ENCODE data around the gene ACER3.

Gene ACER3

DNA sequence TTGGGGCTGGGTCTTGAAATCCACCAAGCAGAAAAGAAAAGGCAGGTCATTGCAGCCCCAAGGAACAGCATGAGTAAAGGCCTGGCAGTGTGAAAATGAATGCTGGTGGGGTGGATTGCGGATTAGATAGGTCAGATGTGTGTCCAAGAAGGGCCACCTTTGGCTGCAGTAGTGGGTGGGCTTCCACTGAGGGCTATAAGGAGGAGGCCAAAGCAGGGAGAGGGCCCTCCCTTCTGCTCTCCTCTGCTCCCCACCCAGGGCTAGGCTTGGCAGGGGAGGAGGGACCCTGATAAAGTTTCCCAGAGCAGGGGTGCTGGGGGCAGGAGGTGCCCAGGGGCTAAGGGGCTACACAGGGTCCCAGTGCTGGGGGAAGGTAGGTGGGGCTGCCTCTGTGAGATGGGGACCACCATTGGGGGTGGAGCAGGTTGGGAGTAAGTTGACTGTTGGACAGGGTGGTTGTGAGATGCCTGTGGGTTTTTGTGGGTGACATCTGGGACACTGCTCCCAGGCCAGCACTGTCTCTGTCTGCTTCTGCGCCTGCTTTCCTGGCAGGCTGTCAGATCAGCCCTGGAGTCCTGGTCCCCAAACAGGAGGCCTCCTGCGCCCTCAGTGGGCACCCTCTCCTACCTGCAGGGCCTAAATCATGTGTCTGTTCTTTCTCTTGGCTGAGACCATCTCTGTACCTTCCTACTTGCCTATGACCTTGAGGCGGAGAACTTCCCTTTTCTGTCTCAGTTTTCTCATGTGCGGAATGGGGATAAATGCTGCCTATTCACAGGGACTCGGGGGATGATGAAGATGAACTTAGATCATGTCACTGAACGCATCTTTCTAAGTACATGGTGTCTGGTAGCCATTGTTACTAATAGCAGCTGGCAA is 208.0 kb downstream of the ACER3 start:
- no peak overlapping the region for H2AFZ ChIP-seq
- H3K4me2 ChIP-seq (ENCODE audit: low read length) = no peak overlapping the region
- no peaks in the 10 kb centered on the region for H3K27me3 ChIP-seq (ENCODE audit: control insufficient read depth, insufficient read depth, low read length)
- no peak overlapping the region for H3K9ac ChIP-seq
- TF ChIP-seq, protein P1, sequence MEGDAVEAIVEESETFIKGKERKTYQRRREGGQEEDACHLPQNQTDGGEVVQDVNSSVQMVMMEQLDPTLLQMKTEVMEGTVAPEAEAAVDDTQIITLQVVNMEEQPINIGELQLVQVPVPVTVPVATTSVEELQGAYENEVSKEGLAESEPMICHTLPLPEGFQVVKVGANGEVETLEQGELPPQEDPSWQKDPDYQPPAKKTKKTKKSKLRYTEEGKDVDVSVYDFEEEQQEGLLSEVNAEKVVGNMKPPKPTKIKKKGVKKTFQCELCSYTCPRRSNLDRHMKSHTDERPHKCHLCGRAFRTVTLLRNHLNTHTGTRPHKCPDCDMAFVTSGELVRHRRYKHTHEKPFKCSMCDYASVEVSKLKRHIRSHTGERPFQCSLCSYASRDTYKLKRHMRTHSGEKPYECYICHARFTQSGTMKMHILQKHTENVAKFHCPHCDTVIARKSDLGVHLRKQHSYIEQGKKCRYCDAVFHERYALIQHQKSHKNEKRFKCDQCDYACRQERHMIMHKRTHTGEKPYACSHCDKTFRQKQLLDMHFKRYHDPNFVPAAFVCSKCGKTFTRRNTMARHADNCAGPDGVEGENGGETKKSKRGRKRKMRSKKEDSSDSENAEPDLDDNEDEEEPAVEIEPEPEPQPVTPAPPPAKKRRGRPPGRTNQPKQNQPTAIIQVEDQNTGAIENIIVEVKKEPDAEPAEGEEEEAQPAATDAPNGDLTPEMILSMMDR (IDR thresholded peaks at IDR 0.05) = no peak
- H3K9me3 ChIP-seq (ENCODE audit: control insufficient read depth, low read length) = no peaks in the 10 kb centered on the region
- no peaks in the 10 kb centered on the region for H3K79me2 ChIP-seq
- no peak overlapping the region for H3K27ac ChIP-seq
- H3K4me1 ChIP-seq = no peaks in the 10 kb centered on the region
- H3K36me3 ChIP-seq (ENCODE audit: control insufficient read depth, insufficient read depth, low read length) = no peaks in the 10 kb centered on the region
- no peak overlapping the region for H3K4me3 ChIP-seq (ENCODE audit: low read depth, low read length)

DNA sequence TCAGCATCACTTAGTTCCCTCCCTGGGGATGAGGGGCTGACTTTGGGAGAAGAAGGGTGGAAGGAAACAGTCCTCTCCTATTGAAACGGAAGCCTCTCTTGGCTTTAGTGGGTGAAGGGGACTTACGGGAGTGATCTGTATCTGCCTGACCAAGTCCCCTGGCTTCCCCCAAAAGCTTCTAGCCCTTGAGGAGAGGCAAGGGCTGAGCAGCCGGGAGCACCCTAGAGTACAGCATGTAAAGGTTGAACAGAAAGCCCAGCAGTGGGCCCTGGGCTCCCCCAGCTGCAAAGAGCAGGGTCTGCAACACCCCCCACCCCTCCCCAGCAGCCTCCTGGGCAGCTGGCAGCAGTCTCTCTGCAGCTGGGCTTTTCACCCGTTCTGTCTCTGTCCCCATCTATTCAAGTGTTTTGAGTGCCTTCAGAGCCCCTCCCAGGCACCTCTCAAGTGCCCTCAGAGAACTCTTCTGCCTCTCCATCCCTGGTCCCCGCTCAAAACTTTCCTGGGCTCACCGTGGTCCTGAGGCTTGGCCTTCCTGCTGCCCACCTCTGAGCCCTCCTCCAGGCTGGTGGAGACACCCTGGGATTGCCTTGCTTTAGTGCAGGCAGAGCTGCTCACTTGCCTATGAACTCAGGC is 208.7 kb downstream of the ACER3 start:
- H2AFZ ChIP-seq = no peak overlapping the region
- H3K9ac ChIP-seq = no peak overlapping the region
- H3K27me3 ChIP-seq (ENCODE audit: control insufficient read depth, insufficient read depth, low read length) = no peaks in the 10 kb centered on the region
- no peak overlapping the region for H3K4me3 ChIP-seq (ENCODE audit: low read depth, low read length)
- no peak overlapping the region for H3K27ac ChIP-seq
- TF ChIP-seq, protein P1 (IDR thresholded peaks at IDR 0.05) = no peak
- no peaks in the 10 kb centered on the region for H3K4me1 ChIP-seq
- no peak overlapping the region for H3K4me2 ChIP-seq (ENCODE audit: low read length)
- H3K79me2 ChIP-seq = no peaks in the 10 kb centered on the region
- H3K36me3 ChIP-seq (ENCODE audit: control insufficient read depth, insufficient read depth, low read length) = no peaks in the 10 kb centered on the region
- no peaks in the 10 kb centered on the region for H3K9me3 ChIP-seq (ENCODE audit: control insufficient read depth, low read length)

DNA sequence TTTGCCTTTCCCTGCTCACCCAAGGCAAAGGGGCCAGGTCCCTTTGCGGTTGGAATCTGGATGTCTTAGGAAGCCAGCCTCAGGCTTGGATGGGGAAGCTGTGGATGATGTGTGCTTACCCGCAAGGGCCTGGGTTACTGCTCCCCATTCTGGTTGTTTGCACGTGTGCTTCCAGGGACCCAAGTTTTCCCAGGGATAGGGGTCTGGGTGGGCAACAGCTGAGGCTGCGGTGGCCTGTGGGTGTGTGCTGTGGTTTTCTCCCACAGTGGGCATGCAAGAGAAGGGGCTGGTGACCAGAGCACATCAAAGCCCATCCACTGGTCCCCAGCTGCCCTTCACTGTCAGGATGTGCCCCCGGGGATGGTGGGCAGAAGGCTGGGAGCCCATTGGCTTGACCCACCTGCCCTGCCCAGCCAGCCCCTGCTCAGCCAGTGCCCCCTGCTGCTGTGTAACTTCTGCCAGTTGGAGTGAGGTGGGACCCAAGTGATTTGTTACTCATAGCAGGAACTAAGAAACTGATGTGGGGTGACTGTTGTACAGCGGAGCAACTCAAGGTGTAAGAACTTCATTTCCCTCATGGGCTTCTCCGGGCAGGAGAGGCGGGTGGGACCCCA is 209.4 kb downstream of the ACER3 start:
- no peaks in the 10 kb centered on the region for H3K4me1 ChIP-seq
- no peaks in the 10 kb centered on the region for H3K36me3 ChIP-seq (ENCODE audit: control insufficient read depth, insufficient read depth, low read length)
- H3K4me2 ChIP-seq (ENCODE audit: low read length) = no peak overlapping the region
- no peaks in the 10 kb centered on the region for H3K9me3 ChIP-seq (ENCODE audit: control insufficient read depth, low read length)
- no peak overlapping the region for H3K4me3 ChIP-seq (ENCODE audit: low read depth, low read length)
- no peaks in the 10 kb centered on the region for H3K27me3 ChIP-seq (ENCODE audit: control insufficient read depth, insufficient read depth, low read length)
- no peak overlapping the region for H2AFZ ChIP-seq
- TF ChIP-seq, protein P1 (IDR thresholded peaks at IDR 0.05) = no peak
- H3K9ac ChIP-seq = no peak overlapping the region
- no peak overlapping the region for H3K27ac ChIP-seq
- H3K79me2 ChIP-seq = no peaks in the 10 kb centered on the region

DNA sequence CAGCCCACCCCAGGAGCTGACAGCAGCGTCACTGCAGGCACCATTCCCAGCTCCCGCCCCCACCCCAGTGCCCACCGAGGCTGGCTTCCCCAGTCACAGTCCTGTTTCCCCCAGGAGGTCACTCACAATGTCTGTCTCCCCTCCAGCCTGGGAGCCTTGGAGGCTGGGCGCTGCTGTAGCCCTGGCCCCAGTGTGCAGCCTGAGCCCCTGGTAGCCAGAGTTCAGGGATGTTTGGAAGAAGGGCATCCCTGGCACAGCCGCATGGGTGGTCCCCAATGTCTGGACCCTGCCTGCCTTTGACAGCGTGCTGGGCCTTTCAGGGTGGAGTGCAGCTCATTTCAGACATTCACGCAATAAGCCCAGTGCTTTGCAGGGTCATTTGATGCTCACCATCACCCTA is 210.4 kb downstream of the ACER3 start:
- TF ChIP-seq, protein P1 (IDR thresholded peaks at IDR 0.05) = no peak
- Histone ChIP-seq H3K27ac (no peak overlapping the region), H3K4me2 (ENCODE audit: low read length) (no peak overlapping the region), H3K9ac (no peak overlapping the region), H3K36me3 (ENCODE audit: control insufficient read depth, insufficient read depth, low read length) (no peaks in the 10 kb centered on the region), H3K27me3 (ENCODE audit: control insufficient read depth, insufficient read depth, low read length) (no peaks in the 10 kb centered on the region), H3K4me3 (ENCODE audit: low read depth, low read length) (no peak overlapping the region), H3K79me2 (no peaks in the 10 kb centered on the region), H3K9me3 (ENCODE audit: control insufficient read depth, low read length) (no peaks in the 10 kb centered on the region), H3K4me1 (no peaks in the 10 kb centered on the region), H2AFZ (no peak overlapping the region)
